GM12878 (cell line): ENCODE measurements around the gene ETV2. TPM values are rescaled to one million over a fixed set of nuclear protein-coding genes. Genes with fewer than 3 reads are reported as not detected.

Experiments
- ATAC-seq: fragments of 200-7000 bp; cut with Tn5 transposase; 3 replicates; pipeline ENCODE4 v1.9.1; 2020; ENCODE audit warnings: mild to moderate bottlenecking, moderate library complexity
- BruUV-seq: library from RNA; stranded (reverse); fragments of 400-500 nt; replicated peaks from 2 replicates; lab custom pipeline; 2021; lab: Mats Ljungman, UMichigan
- CTCF ChIA-PET: fragments of 300-600 bp; sonication (Branson Sonifier 250); formaldehyde crosslinking; extraction: SDS; loops from one replicate; lab custom pipeline; 2021; ENCODE audit warnings: inconsistent platforms; lab: Yijun Ruan, JAX
- POLR2A ChIA-PET: fragments of 350-600 bp; formaldehyde crosslinking; extraction: SDS; loops from one replicate; lab custom pipeline; 2021; ENCODE audit warnings: inconsistent platforms; lab: Charles Lee
- RAD21 ChIA-PET: fragments of 300-600 bp; sonication (Branson Sonifier 250); formaldehyde crosslinking; loops from one replicate; lab custom pipeline; 2023; ENCODE audit warnings: antibody characterized with exemption; ENCODE audit not compliant: unreplicated experiment; lab: Charles Lee
- SMC1A ChIA-PET: fragments of 300-600 bp; sonication (Branson Sonifier 250); formaldehyde crosslinking; loops from one replicate; lab custom pipeline; 2023; ENCODE audit not compliant: unreplicated experiment, uncharacterized antibody; lab: Charles Lee
- DNase-seq: peaks from one replicate; pipeline ENCODE4 v3.0.0-alpha.2; 2011; ENCODE audit warnings: low read depth, low spot score
- FAIRE-seq: peaks from 3 replicates; lab custom pipeline; 2011; peaks lifted over from hg19 to GRCh38; lab: Jason Lieb, UNC
- H2AFZ ChIP-seq: 2 replicates; pipeline ENCODE4 v1.6.0; 2011; ENCODE audit warnings: low read depth, low read length, control low read depth; ENCODE audit not compliant: control insufficient read depth
- H3K27ac ChIP-seq: 2 replicates; pipeline ENCODE4 v1.5.1; 2011; ENCODE audit warnings: control low read depth; ENCODE audit not compliant: control insufficient read depth, insufficient read depth
- H3K27me3 ChIP-seq, 2 experiments: replicated peaks in 1 of 2; 2 replicates each; pipeline versions ENCODE4 v1.6.0 to v1.6.1; 2011; ENCODE audit warnings: low read length in 1 of 2; ENCODE audit not compliant: control insufficient read depth in 2 of 2, insufficient read depth in 2 of 2
- H3K36me3 ChIP-seq, 2 experiments: 2 replicates each; pipeline ENCODE4 v1.5.1; 2011; ENCODE audit warnings: low read length in 1 of 2; ENCODE audit not compliant: control insufficient read depth in 2 of 2, insufficient read depth in 2 of 2
- H3K4me1 ChIP-seq: 2 replicates; pipeline ENCODE4 v1.6.1; 2011; ENCODE audit warnings: mild to moderate bottlenecking, low read length, moderate library complexity, mixed read lengths; ENCODE audit not compliant: control insufficient read depth, insufficient read depth
- H3K4me2 ChIP-seq: 2 replicates; pipeline ENCODE4 v1.6.0; 2011; ENCODE audit warnings: control low read depth; ENCODE audit not compliant: control insufficient read depth, insufficient read depth
- H3K4me3 ChIP-seq: fragments of 200-600 bp; sonication (generic); 2 replicates; pipeline ENCODE4 v1.5.1; 2016
- H3K79me2 ChIP-seq: 2 replicates; pipeline ENCODE4 v1.6.0; 2011; ENCODE audit warnings: low read length; ENCODE audit not compliant: control insufficient read depth, insufficient read depth
- H3K9ac ChIP-seq: 2 replicates; pipeline ENCODE4 v1.8.0; 2011; ENCODE audit warnings: low read length, control low read depth, mixed read lengths; ENCODE audit not compliant: control insufficient read depth, insufficient read depth
- H3K9me3 ChIP-seq: replicated peaks from 3 replicates; pipeline ENCODE4 v1.5.1; 2011; ENCODE audit warnings: mild to moderate bottlenecking, low read length; ENCODE audit not compliant: control insufficient read depth, insufficient read depth
- H4K20me1 ChIP-seq: 2 replicates; pipeline ENCODE4 v1.6.0; 2011; ENCODE audit not compliant: control insufficient read depth, insufficient read depth
- BCLAF1 ChIP-seq: fragments of 450-650 bp; IDR thresholded peaks from 2 replicates; pipeline ENCODE4 v1.6.1; 2017; ENCODE audit warnings: antibody characterized with exemption, mild to moderate bottlenecking, moderate library complexity
- GABPA ChIP-seq: IDR thresholded peaks from 2 replicates; pipeline ENCODE4 v1.6.1; 2014; ENCODE audit warnings: antibody characterized with exemption, low read depth, mild to moderate bottlenecking, inconsistent platforms
- IRF4 ChIP-seq: IDR thresholded peaks from 2 replicates; pipeline ENCODE4 v1.6.1; 2011; ENCODE audit warnings: low read depth, low read length
- KDM1A ChIP-seq: fragments of 200-600 bp; sonication (generic); IDR thresholded peaks from 2 replicates; pipeline ENCODE4 v1.6.1; 2016; ENCODE audit warnings: borderline replicate concordance
- LARP7 ChIP-seq: fragments of 450-650 bp; IDR thresholded peaks from 2 replicates; pipeline ENCODE4 v1.6.1; 2017; ENCODE audit warnings: mild to moderate bottlenecking
- NFIC ChIP-seq: IDR thresholded peaks from 2 replicates; pipeline ENCODE4 v1.6.1; 2012; ENCODE audit warnings: low read depth, mild to moderate bottlenecking, inconsistent platforms, low read length, moderate library complexity
- NR2C2 ChIP-seq: IDR thresholded peaks from 2 replicates; pipeline ENCODE4 v1.6.1; 2011; ENCODE audit warnings: borderline replicate concordance, low read depth; ENCODE audit not compliant: control insufficient read depth, insufficient read length
- NR2F1 ChIP-seq: fragments of 450-650 bp; conservative IDR thresholded peaks from 2 replicates; pipeline ENCODE4 v1.6.1; 2017; ENCODE audit warnings: mild to moderate bottlenecking
- PBX3 ChIP-seq: IDR thresholded peaks from 2 replicates; pipeline ENCODE4 v1.6.1; 2011; ENCODE audit warnings: mild to moderate bottlenecking, low read depth, low read length, moderate library complexity; ENCODE audit not compliant: insufficient replicate concordance
- RFX5 ChIP-seq: IDR thresholded peaks from 2 replicates; pipeline ENCODE4 v1.6.1; 2011; ENCODE audit warnings: low read depth, low read length, improper control_type of control experiment
- SIX5 ChIP-seq: IDR thresholded peaks from 2 replicates; pipeline ENCODE4 v1.6.1; 2011; ENCODE audit warnings: mild to moderate bottlenecking, low read depth, low read length, moderate library complexity; ENCODE audit not compliant: severe bottlenecking
- SP1 ChIP-seq: IDR thresholded peaks from one replicate; pipeline ENCODE4 v1.6.1; 2011; ENCODE audit warnings: low read depth, low read length
- SRF ChIP-seq, 2 experiments: IDR thresholded peaks; 2 replicates each; pipeline ENCODE4 v1.6.1; 2011; ENCODE audit warnings: low read depth in 2 of 2, low read length in 2 of 2, mild to moderate bottlenecking in 1 of 2, moderate library complexity in 1 of 2
- SUPT20H ChIP-seq: IDR thresholded peaks from 2 replicates; pipeline ENCODE4 v1.6.1; 2011; ENCODE audit warnings: low read depth, mild to moderate bottlenecking, low read length, moderate library complexity, borderline replicate concordance; ENCODE audit not compliant: control insufficient read depth
- USF2 ChIP-seq: IDR thresholded peaks from 2 replicates; pipeline ENCODE4 v1.6.1; 2011; ENCODE audit warnings: low read depth, low read length, improper control_type of control experiment, borderline replicate concordance
- ZSCAN29 ChIP-seq: fragments of 450-650 bp; IDR thresholded peaks from 2 replicates; pipeline ENCODE4 v1.6.1; 2017; ENCODE audit warnings: mild to moderate bottlenecking, moderate library complexity
- WGBS: methylation state at CpG from one replicate; pipeline ENCODE4 v1.1.6; 2016; ENCODE audit warnings: low lambda C conversion rate; ENCODE audit not compliant: insufficient replicate concordance, insufficient coverage; ENCODE audit errors: missing lambda C conversion rate; 5-methylcytosine and 5-hydroxymethylcytosine counted together
- in situ Hi-C: fragments of 300-500 bp; cut with MboI; formaldehyde crosslinking; loops from 9 replicates; pipeline ENCODE4 v1.14.3; 2018; ENCODE audit warnings: mixed read lengths
- intact Hi-C: fragments of 100-400 bp; cut with micrococcal nuclease; formaldehyde crosslinking; loops from one replicate; pipeline ENCODE4 v1.14.2; 2022; ENCODE audit not compliant: unreplicated experiment
- polyA plus RNA-seq, 11 experiments: library from polyadenylated mRNA; depleted of rRNA in 4 of 11; unstranded in 6 of 11; stranded (reverse) in 5 of 11; fragments of >200 nt; fragmentation: Nextera tagmentation in 4 of 11; fragmentation: Illumina TruSeq in 1 of 11; extraction: Ambion mirVana in 4 of 11; extraction: Trizol in 1 of 11; gene quantifications; 1 replicate in 1 of 11; 2 replicates in 10 of 11; pipeline versions ENCODE4 v1.2.1 to v1.2.3, GENCODE V29; 2011 to 2016; ENCODE audit warnings: inconsistent platforms in 2 of 11, missing spikeins in 2 of 11, low read depth in 1 of 11
- total RNA-seq, 4 experiments: library from RNA; depleted of rRNA in 3 of 4; stranded (reverse); fragments of >200 nt in 3 of 4; fragmentation: Illumina TruSeq in 1 of 4; extraction: Trizol in 1 of 4; gene quantifications; 2 replicates each; pipeline versions ENCODE4 v1.2.1 to v1.2.3, GENCODE V29; 2013 to 2021

The ETV2 gene
- total and polyA plus RNA-seq, 10 of the 15 experiments (the other 5 are each of a cell fraction or from before 2014, with no cell fraction given), result 0.10 to 1.4 (median 0.54) TPM; not detected in 1

- FAIRE-seq (no peak), ATAC-seq (no peak), DNase-seq (no peak)
- Histone ChIP-seq H3K4me3 (no peak overlapping the region), H3K27me3 (no peaks in the 10 kb centered on the region), H3K27ac (no peak overlapping the region), H3K4me2 (no peak overlapping the region), H3K9me3 (no peaks in the 10 kb centered on the region), H3K36me3 (0 out of 4 replicates have a peak, but pooled peaks cover 0 to 2% of the 10 kb centered on the region in 2 experiments), H3K9ac (no peak overlapping the region), H4K20me1 (no peaks in the 10 kb centered on the region), H2AFZ (no peak overlapping the region), H3K4me1 (peaks cover 4% of the 10 kb centered on the region), H3K79me2 (no peaks in the 10 kb centered on the region)
- 32% methylated on average over 6 of the region's 6 CpGs for WGBS
- BruUV-seq, result no TSS peak
- ChIA-PET CTCF (interaction anchor here (0.6 kb wide), 1 partner anchor 86 kb away, joined by 3 read pairs; no protein-coding TSS in a partner anchor), SMC1A (no interaction called here), RAD21 (no interaction called here), POLR2A (interaction anchor here (0.6 kb wide), 1 partner anchor 19 kb away, joined by 4 read pairs; no protein-coding TSS in a partner anchor)
- in situ Hi-C loops, result no loop called here
- no peak for TF ChIP-seq SIX5
- TF ChIP-seq RFX5, result no peak
- TF ChIP-seq ZSCAN29, result no peak
- TF ChIP-seq NR2F1, result no peak
- no peak for TF ChIP-seq LARP7
- TF ChIP-seq NFIC, result no peak
- TF ChIP-seq KDM1A, result no peak
- TF ChIP-seq PBX3, result no peak
- TF ChIP-seq NR2C2, result no peak
- no peak for TF ChIP-seq USF2
- TF ChIP-seq GABPA, result no peak
- TF ChIP-seq SUPT20H, result no peak
- TF ChIP-seq SP1, result no peak
- TF ChIP-seq BCLAF1, result no peak
- TF ChIP-seq SRF (IDR thresholded peaks at IDR 0.05; ENCODE audit: low read depth in 2 of 2, low read length in 2 of 2), result no peak
- no peak for TF ChIP-seq IRF4
- intact Hi-C loops, result no loop called here
Observed at GRCh38 chr19:35669566-35669965, 28.0 kb downstream of the ETV2 start.
